NCI-H2107 treated with DMSO at 0.1 percent for 48 hours (cell line): ENCODE measurements around the gene KRTAP2-3.
"Not testable (repeated sequence)": the region's sequence is repeated elsewhere in the genome, so short reads cannot be mapped to it uniquely, and the experiment has no call there.

Source experiments
- DNase-seq: peaks from one replicate; lab custom pipeline; 2025; ENCODE audit not compliant: unreplicated experiment; lab: John Stamatoyannopoulos, UW

Gene KRTAP2-3

GRCh38 chr17:41034346-41034935 lies 25.5 kb downstream of the KRTAP2-3 start, which contains the start of gene KRTAP1-3:
Gene KRTAP1-3, minus strand, starts transcription at chr17:41034874. Its CDS starts 53 bp downstream, at chr17:41034821.
- DNase-seq: not testable (repeated sequence)

DNA sequence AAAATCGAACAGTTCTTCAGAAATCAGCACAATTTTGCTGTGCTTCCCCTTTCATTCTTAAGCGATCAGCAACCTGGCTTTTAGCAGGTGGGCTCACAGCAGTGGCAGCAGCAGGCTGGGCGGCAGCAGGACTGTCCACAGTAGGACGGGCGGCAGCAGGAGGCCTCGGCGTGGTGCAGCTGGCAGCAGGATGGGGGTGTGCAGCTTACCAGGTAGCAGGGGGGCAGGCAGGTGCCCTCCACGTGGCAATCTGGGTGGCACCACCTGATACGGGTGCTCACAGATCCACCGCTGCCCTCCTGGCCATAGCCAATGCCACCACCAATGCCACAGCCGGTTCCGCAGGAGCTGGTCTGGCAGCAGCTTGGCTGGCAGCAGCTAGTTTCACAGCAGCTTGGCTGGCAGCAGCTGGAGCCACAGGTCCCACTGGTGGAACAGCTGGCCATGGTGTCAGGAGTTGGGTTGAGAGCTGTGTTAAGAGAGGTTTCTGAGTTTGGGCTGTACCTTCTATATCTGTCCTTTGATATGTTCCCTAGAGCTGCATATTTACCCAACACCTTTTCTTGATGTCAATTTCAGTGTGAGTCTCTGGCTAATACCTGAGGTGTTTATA lies 30.2 kb downstream of the KRTAP2-3 start, which contains the start of gene KRTAP1-4:
TSS of gene KRTAP1-4 (minus strand) at position 563 of the 613 bp plus-strand sequence. CDS start at position 446, 117 bp downstream.
- no peak for DNase-seq

GRCh38 chr17:41026715-41027471 lies 33.0 kb downstream of the KRTAP2-3 start, which contains the start of gene KRTAP1-5:
Gene KRTAP1-5, minus strand, starts transcription at chr17:41027208. Its CDS starts 53 bp downstream, at chr17:41027155.
- DNase-seq: no peak

GRCh38 chr17:41024697-41025096 lies 35.2 kb downstream of the KRTAP2-3 start:
- DNase-seq: no peak

GRCh38 chr17:41020336-41020735 lies 39.6 kb downstream of the KRTAP2-3 start:
- no peak for DNase-seq

- no peak for DNase-seq
Observed at GRCh38 chr17:41019415-41019814, 40.5 kb downstream of the KRTAP2-3 start.

DNA sequence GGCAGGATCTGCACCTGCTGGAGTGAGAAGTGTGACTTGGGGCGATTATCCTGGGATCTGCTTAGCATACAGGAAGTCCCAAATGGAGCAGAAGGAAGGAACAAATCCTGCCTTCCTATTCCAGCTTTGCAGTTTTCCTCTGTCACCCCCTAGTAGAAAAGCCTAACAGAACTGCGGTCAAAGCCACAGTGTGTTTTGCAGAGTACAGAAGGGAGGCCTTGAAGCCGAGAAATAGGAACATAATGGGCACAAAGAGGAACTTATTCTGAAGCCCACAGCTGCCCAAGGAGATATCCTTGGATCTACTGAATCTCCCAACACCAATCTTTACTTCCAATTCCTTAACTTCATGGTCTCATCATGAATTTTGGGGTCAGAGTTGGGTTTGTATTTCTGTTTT lies 41.4 kb downstream of the KRTAP2-3 start:
- DNase-seq: no peak

- no peak for DNase-seq
Observed at GRCh38 chr17:41016578-41017215, 43.2 kb downstream of the KRTAP2-3 start.

- no peak for DNase-seq
Observed at GRCh38 chr17:41015454-41015853, 44.5 kb downstream of the KRTAP2-3 start.

- DNase-seq: peak; percentile 85
Observed at GRCh38 chr17:41013606-41014005, 46.3 kb downstream of the KRTAP2-3 start.

- no peak for DNase-seq
Observed at GRCh38 chr17:41013181-41013580, 46.7 kb downstream of the KRTAP2-3 start.

DNA sequence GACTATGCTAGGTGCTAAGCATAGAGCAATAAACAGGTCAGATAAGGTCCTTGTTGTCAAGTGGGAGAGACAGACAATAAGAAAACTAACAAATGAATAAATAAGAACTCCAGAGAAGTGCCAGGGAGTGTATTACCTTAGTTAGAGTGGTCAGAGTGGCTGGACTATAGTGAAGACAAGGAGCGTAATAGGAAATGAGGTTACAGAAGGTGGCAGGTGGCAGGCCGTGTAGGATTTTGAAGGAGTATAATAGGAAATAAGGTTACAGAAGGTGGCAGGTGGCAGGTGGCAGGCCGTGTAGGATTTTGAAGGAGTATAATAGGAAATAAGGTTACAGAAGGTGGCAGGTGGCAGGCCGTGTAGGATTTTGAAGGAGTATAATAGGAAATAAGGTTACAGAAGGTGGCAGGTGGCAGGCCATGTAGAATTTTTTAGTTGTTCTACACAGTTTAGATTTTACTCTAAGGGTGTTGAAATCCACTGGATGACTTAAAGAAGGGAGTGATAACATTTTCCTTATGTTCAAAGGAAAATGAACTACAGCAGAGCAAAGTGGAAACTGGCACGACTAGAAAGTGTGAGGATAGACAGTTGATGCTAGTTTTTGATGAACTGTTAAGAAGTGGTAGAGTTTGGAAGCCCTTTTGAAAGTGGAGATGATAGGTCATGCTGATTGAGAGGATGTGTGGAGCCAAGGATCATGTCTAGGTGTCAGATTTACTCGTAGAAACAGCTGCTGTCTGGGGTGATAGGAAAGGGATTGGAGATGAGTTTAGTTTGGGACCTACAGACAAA lies 47.4 kb downstream of the KRTAP2-3 start:
- DNase-seq: peak; percentile 81

GRCh38 chr17:41010441-41010840 lies 49.5 kb downstream of the KRTAP2-3 start:
- no peak for DNase-seq

GRCh38 chr17:41009936-41010335 lies 50.0 kb downstream of the KRTAP2-3 start:
- DNase-seq: no peak

DNA sequence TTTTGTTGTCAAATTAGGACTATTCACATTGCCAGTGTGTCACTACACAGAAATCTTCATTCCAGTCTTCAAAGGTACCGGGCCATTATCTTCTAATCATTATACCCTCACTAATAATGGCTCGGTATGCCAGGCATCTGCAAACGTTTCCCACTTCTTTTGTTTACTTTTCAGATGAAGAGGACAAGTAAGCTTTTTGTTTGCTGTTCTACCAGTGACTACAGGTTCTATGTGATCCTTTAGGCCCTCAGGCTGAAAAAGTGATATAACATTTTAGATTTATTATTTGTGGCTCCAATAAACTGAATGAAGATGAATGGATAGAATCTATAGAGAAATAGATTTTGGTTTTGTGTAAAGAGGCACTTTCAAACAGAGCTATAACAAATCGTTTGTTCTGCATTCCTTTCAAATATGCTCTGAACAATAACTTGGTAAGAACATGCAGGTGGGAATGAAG lies 50.6 kb downstream of the KRTAP2-3 start:
- peak; percentile 67 for DNase-seq
